Placental epithelial cell (primary cell): Measurements from ENCODE around the gene NPIPA8. TPM values are rescaled to one million over a fixed set of nuclear protein-coding genes. Genes with fewer than 3 reads are reported as not detected.

Source experiments
- small RNA-seq: library from RNA; depleted of rRNA; stranded (forward); fragments of <200 nt; gene quantifications from one replicate; pipeline ENCODE3, GENCODE V24; 2012
- total RNA-seq: library from RNA; depleted of rRNA; stranded (reverse); fragments of >200 nt; gene quantifications from 2 replicates; pipeline ENCODE4 v1.2.3, GENCODE V29; 2012

The NPIPA8 gene
- 0.79 TPM in 1 of 2 replicates, not detected in the other for total RNA-seq

GRCh38 chr16:18336636-18337035, at the start of gene NPIPA8:
NPIPA8 (minus strand) TSS chr16:18336736; CDS start chr16:18332662, 4,074 bp downstream.

Small RNA genes lying within 50 kb of the gene (small RNA-seq; reads per million reads assigned to genes)
- gene AC126755.6: not detected
- gene MIR6511A4: not detected
- not detected for gene MIR6770-3

Other genes with a start within 250 kb of the NPIPA8 start
- 54.6 and 109 TPM in 2 replicates for gene NOMO2, start 225.4 kb upstream of the NPIPA8 start, total RNA-seq